K562 (cell line): ENCODE measurements around the gene PRCD. TPM values are rescaled to one million over a fixed set of nuclear protein-coding genes. Genes with fewer than 3 reads are reported as not detected.

Source experiments
- CREM ChIP-seq: IDR thresholded peaks from 2 replicates; pipeline ENCODE4 v1.6.1; 2014; ENCODE audit warnings: antibody characterized with exemption, low read depth
- FOXJ2 ChIP-seq: fragments of 200-800 bp; sonication (Bioruptor generic); IDR thresholded peaks from 2 replicates; pipeline ENCODE4 v1.6.1; 2016; ENCODE audit warnings: missing genetic modification characterization, missing compliant biosample characterization
- KDM5B ChIP-seq: fragments of 200-600 bp; sonication (generic); IDR thresholded peaks from 2 replicates; pipeline ENCODE4 v1.6.1; 2012; ENCODE audit warnings: low read depth, mild to moderate bottlenecking, moderate library complexity, low read length, control low read depth, inconsistent platforms; ENCODE audit not compliant: insufficient replicate concordance
- STAG1 ChIP-seq: sonication (generic); formaldehyde crosslinking; IDR thresholded peaks from 2 replicates; pipeline ENCODE4 v1.5.0; 2020; ENCODE audit warnings: missing genetic modification reagents, borderline replicate concordance
- UBTF ChIP-seq, 2 experiments: IDR thresholded peaks; 2 replicates each; pipeline ENCODE4 v1.6.1; 2012; ENCODE audit warnings: improper control_type of control experiment in 2 of 2, low read depth in 2 of 2, low read length in 2 of 2, borderline replicate concordance in 1 of 2
- ZBTB40 ChIP-seq, 2 experiments: fragments of 450-650 bp in 1 of 2; sonication (generic) in 1 of 2; formaldehyde crosslinking in 1 of 2; IDR thresholded peaks; 2 replicates each; pipeline versions ENCODE4 v1.7.1 to v1.9.0; 2016 to 2022; ENCODE audit warnings: inconsistent platforms in 1 of 2, mild to moderate bottlenecking in 1 of 2, missing genetic modification reagents in 1 of 2
- ZNF263 ChIP-seq: sonication (generic); formaldehyde crosslinking; IDR thresholded peaks from 2 replicates; pipeline ENCODE4 v1.8.0; 2022; ENCODE audit warnings: mild to moderate bottlenecking, missing genetic modification reagents, borderline replicate concordance
- ZNF639 ChIP-seq, 2 experiments: fragments of 200-800 bp in 1 of 2; sonication (Bioruptor generic) in 1 of 2; sonication (generic) in 1 of 2; formaldehyde crosslinking in 1 of 2; IDR thresholded peaks in 1 of 2; conservative IDR thresholded peaks in 1 of 2; 2 replicates each; pipeline versions ENCODE4 v1.5.0 to v1.6.1; 2016 to 2020; ENCODE audit warnings: missing compliant biosample characterization in 1 of 2, missing genetic modification characterization in 1 of 2, missing genetic modification reagents in 1 of 2
- polyA plus RNA-seq, 8 experiments: library from polyadenylated mRNA; depleted of rRNA in 4 of 8; stranded (reverse) in 5 of 8; unstranded in 3 of 8; fragments of >200 nt; fragmentation: Nextera tagmentation in 2 of 8; fragmentation: Illumina TruSeq in 1 of 8; extraction: Ambion mirVana in 2 of 8; extraction: Trizol in 1 of 8; gene quantifications; 2 replicates each; pipeline versions ENCODE4 v1.2.1 to v1.2.3, GENCODE V29; 2011 to 2014; ENCODE audit warnings: inconsistent platforms in 1 of 8, missing spikeins in 1 of 8
- total RNA-seq, 7 experiments: library from RNA; depleted of rRNA in 6 of 7; stranded (reverse); fragments of >200 nt in 6 of 7; fragmentation: Illumina TruSeq in 2 of 7; extraction: Trizol in 2 of 7; gene quantifications; 2 replicates each; pipeline versions ENCODE4 v1.2.1 to v1.2.3, GENCODE V29; 2011 to 2021; ENCODE audit warnings: low replicate concordance in 1 of 7

PRCD gene
- total and polyA plus RNA-seq, 9 of the 15 experiments (the other 6 are each of a cell fraction or from before 2014, with no cell fraction given), result 0.20 to 0.25 (median 0.21) TPM; not detected in 6

DNA sequence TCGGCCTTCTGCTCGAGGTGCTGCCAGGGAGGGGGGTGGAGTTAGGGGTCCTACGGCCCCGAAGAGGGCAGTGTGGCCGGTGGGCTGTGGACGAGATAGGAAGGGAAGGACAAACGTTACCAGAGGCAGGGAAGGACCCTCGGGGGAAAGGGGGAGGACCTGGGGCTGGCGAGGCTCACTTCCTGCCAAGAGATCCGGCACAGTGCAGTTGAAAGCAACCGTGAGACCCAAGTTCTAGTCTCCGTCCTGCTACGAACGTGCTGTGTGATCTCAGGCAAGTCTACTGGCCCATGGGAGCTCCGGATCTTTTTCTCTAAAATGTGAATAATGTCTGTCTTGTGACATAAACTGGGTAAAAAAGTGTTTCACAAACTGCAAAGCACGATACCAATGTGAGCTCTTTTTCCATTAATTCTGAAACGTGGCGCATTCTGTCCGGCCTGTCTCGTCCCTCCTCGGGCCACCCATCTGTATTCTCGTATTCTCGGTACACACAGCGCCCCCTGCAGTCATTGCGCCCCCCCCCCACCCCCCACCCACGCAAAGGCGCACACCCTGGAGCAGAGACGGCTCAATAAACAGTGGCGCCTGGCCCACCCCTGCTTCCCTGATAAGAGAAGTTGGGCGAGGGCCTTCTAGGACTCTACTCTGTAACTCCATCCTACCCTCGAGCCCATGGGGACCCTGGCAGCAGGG is 11.2 kb upstream of the PRCD start (continued):
- TF ChIP-seq STAG1 (CRISPR knock-in tag) (no peak), ZNF263 (no peak), FOXJ2 (tag) (peak; percentile 52), CREM (peak; percentile 65), UBTF (IDR thresholded peaks at IDR 0.05; ENCODE audit: borderline replicate concordance in 1 of 2, low read depth in 2 of 2, low read length in 2 of 2) (peak in 1 of 2 experiments; percentile 11; a peak in 1 of 4 replicates), KDM5B (peak; percentile 26), ZBTB40 (IDR thresholded peaks at IDR 0.05) (peak; percentile 48; the same call in 1 of the 2 replicates), ZBTB40 (CRISPR knock-in tag; IDR thresholded peaks at IDR 0.05) (no peak), ZNF639 (CRISPR knock-in tag; conservative IDR thresholded peaks at IDR 0.05 in 1 of 2, IDR thresholded peaks at IDR 0.05 in 1 of 2) (peak in 1 of 2 experiments; percentile 32; a peak in 1 of 4 replicates)
